NCI-H1930 (cell line): Measurements from ENCODE around the gene GRK6.

Source experiments
- DNase-seq, 2 experiments: peaks; one replicate each; lab custom pipeline; 2025; lab: John Stamatoyannopoulos, UW

Gene GRK6

DNA sequence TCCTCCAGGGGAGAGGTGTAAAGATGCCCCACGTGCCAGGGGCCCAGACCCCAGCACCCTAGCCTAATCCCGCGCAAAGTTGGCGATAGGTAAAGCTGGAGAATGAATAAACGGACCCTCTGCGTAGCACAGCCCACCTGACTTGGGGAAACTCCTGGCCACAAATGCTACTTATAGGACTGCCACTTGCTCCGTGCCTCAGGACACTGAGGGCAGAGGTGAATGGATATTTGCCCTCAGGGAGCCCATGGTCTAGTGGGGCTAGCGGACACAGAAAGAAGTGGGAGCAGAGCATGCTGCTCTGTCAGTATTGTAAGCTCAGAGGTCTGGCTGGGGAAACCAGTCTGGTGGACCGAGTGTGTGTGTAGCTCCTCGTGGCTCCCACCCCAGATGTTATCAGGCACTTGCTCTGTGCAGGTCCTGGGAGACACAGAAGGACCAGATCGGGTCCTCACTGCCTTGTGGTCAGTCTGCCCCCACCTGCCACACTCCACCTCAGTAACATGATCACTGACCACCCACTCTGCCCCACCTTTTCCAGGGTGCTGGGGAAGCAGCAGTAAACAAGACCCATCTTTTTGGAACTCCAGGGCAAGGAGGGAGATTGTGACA is 841 bp downstream of the GRK6 start:
- DNase-seq, result no peak

DNA sequence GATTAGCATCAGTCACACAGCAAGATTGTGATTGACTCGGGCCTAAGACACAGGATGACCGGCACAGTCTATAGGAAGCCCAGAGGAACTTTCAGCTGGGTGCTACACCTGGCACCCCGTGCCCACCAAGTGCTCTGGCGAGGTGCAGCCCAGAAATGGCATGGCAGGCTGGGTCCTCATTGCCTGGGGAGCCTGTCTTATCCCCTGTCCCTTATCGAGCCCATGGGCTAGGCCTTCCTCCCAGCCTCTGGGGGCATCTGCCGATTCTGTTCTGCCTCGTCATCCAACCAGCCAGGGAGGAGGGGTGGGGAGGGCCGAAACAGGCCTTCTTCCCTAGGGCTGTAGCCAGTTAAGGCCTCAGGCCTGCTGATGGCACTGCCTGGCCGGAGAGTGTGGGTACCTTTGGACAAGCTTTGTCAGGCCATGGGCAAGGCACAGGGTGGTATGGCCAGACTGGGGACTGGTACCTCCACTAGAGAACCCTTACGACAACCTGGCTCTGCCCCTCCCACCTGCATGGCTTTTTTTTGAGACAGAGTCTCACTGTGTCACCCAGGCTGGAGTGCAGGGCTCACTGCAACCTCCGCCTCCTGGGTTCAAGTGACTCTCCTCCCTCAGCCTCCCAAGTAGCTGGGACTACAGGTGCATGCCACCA is 1.6 kb downstream of the GRK6 start:
- DNase-seq, result no peak

DNA sequence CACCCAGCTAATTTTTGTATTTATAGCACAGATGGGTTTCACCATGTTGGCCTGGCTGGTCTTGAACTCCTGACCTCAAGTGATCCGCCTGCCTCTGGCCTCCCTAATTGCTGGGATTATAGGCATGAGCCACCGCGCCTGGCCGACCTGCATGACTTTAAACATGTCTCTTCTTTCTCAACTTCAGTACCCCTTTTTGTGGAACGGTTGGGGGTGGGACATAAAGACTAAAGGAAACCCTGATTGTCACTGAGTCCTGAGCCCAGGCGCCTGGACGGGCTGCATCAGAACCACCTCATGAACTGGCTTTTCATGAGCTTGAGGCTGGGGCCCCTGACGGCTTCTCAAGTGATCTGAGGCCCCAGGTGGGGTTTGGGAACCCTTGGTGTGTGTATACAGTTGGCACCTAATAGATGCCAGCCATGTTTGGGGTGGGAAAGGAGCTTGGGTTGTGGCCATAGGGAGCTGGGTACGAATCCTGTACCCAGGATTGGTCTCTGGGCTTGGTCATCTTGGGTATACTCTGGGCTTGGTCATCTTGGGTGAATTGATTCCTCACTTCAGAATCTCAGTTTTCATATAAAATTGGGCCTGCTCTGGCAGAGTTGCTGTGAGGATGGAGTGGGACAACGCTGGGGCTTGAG is 2.2 kb downstream of the GRK6 start:
- no peak for DNase-seq

DNA sequence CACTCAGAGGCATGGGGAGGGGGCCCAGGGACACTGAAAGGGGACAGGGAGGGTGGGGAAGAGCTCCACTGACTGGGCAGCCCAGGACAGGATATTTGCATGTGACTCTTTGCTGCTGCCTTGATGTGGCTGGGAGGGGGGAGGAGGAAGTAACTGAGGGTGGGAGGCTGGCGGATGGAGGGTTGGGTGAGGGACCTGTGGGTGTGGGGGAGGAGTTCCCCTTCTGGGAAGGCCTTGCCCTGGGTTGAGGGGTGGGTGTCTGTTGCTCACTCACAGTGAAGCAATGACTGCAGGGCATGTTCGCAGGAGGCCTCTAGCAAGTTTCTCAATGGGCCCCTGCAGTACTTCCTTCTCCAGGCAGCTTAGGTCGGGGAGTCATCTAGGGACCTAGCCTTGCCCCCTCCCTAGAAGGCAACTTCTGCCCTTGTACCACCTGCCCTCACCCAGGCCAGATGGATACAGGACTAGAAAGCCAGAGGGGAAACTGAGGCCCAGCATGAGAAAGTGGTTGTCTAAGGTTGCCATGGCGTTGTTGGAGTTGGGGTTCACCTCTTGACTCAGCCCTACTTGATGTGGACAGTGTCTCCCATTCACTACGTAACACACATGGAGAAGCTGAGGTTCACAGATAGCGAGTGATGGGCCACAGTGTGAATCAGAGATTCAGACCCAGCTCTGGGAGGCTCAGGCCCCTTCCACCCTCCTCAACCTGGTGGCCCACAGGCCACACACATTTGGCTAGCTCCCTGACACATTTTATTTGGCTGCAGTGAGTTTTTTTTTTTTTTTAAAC is 3.0 kb downstream of the GRK6 start:
- no peak for DNase-seq

DNA sequence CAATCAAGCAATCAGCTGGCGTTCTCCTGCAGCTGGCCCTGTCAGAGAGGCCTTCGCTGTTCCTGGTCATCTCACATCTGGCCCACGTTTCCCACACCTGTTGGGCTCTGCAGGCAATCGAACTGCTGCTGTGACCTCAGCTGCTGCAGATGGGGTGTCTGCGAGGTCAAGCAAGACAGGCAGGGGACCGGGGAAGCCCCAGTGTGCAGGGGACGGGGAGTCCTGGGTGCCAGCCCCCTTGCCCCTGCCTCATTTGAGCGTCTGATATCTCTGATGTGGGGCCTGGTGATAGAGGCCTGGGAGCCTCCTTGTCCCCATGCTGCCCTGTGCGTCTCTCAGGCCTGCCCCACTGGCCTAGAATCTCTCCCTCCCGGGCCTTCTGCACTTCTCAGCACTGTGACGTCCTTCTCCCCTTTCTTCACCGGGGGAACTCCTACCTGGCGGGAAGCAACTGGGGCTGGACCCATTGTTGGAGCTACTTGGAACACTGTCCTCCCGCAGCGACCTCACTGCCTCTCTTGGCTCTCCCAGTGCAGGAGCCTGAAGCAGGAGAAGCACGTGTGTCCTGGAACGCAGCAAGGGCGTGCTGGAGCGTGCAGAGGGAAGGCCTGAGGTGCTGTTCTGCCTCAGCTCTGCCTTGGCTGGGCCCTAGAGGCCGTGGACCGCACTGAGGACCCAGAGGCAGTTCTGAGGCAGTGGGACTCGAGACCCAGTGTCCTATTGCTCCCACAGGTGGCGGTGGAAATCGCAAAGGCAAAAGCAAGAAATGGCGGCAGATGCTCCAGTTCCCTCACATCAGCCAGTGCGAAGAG is 3.9 kb downstream of the GRK6 start:
- no peak for DNase-seq

DNA sequence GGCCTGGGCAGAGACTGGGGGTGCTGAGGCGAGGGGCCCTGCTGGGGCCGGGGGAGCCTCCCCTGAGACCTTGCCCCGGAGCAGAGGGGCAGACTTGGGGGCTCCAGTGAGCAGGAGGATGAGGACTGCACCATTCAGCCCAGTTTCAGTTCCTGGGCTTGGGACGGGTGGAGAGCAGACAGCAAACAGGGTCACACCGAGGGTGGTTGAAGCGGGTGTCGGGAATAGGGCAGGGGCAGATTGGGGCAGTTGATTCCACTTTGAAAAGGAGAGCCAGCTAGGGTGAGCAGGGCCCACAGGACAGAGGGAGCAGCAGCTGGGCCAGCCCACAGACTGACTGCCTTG is 4.5 kb downstream of the GRK6 start:
- DNase-seq, result no peak

DNA sequence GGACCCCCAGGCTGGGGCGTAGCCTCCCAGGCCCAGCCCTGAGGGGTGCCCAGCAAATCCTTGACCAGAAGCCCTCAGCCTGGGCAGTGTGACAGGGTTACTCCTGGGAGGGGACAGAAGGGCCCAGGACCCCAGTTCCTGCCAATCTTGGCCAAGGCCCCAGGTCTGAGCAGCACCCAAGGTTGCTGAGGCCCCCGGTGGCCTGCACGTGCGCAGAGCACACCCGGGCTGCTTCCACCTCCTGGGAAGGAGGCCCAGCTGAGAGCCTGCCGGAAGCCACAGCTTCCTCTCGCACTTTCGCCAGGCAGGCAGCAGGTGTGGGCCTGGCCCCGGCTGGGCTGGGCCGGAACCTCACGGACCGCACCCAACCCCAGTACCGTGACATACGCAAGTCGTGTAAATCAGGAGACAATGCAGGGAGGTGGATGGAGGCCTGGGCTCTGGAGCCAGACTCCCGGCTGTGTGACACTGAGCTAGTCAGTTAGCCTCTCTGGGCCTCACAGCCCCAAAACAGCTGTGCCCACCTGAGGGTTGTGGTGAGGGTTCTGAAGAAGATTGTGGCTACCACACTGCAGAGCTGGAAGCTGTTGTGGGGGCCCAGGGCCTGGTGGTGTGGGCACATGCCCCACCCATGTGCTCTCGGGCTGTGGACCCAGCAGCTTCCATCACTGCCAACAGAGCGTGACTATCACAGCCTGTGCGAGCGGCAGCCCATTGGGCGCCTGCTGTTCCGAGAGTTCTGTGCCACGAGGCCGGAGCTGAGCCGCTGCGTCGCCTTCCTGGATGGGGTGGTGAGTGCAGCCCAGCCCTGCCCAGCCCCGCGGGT is 5.1 kb downstream of the GRK6 start:
- no peak for DNase-seq

DNA sequence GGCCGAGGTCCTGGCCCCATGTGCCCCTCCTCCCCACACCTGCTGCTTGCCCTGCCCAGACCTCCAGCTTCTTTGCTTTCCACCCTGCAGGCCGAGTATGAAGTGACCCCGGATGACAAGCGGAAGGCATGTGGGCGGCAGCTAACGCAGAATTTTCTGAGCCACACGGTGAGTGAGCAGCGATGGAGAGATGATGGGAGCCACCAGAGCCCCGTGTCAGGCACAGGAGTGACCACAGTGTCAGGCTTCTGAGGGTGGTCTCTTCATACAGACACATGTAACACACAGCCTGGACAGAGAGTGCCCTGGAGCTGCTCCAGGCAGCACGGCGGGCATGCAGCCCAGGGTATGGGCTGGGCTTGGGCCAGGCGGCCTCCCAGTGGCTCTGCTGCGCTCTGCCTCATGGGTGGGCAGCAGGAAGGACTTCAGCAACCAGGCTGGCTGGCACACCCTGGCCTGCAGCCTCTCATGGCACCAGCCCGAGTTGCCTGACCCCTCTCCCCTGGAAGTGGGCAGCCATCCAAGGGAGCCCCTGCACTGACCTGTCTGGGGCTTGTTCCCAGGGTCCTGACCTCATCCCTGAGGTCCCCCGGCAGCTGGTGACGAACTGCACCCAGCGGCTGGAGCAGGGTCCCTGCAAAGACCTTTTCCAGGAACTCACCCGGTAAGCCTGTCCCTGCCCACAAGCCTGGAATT is 5.8 kb downstream of the GRK6 start:
- no peak for DNase-seq

DNA sequence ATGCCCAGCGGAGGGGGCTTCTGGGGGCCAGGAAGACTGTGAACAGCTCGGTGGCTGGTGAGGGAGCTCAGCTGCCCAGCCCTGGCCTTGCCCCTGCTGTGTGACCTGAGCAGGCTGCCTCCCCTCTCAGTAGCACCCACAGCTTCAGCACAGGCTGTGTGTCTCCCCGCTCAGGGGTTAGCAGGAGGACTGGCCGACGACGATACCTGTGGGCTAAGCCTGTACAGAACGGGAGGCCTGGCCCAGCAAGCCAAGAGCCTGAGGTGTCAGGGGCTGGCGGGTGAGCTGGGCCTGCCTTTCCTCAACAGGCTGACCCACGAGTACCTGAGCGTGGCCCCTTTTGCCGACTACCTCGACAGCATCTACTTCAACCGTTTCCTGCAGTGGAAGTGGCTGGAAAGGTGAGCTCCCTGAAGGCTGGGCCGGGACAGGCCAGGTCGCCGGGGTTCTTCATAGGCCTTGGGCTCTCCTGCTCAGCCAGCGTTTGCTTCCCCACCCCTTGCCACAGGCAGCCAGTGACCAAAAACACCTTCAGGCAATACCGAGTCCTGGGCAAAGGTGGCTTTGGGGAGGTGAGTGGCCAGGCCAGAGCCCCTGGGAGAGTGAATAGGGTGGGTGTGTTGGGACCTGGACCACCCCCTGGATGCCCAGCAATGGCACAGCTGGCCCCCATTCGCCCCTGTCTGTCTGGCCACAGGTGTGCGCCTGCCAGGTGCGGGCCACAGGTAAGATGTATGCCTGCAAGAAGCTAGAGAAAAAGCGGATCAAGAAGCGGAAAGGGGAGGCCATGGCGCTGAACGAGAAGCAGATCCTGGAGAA is 6.6 kb downstream of the GRK6 start:
- DNase-seq, result no peak

DNA sequence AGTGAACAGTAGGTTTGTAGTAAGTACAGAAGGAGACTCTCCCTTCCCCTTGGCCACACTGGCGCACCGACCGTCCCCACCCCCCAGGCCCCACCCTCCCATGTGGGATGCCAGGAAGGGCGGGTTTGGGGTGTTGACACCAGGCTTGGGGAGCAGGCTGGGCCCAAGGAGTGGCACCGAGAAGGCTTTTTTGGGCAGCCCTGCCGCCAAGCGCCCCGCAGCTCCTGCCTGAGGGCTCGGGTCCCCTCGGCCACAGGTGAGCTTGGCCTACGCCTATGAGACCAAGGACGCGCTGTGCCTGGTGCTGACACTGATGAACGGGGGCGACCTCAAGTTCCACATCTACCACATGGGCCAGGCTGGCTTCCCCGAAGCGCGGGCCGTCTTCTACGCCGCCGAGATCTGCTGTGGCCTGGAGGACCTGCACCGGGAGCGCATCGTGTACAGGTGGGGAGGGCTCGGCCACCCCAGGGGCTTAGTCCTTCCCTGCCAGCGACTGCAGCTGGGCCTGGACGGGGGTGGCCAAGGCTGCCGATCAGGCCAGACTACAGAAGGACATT is 7.3 kb downstream of the GRK6 start:
- DNase-seq, result no peak

DNA sequence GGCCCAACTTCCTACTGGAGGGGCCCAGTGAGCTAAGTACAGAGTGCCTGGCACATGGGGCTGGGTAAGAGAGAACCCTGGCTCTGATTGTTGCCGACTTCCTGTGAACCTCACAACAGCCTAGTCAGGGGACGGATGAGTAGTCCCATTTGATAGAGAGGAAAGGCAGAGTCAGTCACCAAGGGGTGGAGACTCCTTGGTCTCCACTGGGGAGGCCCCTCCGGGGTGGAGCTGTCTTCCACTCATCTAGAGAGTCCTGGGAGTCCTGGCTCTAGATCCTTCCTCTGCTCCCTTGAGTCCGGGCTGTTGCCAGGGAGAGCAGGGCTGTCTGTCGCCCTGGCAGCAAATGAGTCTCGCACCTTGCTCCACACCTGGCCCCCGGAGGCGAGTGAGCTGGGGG is 8.0 kb downstream of the GRK6 start:
- no peak for DNase-seq

DNA sequence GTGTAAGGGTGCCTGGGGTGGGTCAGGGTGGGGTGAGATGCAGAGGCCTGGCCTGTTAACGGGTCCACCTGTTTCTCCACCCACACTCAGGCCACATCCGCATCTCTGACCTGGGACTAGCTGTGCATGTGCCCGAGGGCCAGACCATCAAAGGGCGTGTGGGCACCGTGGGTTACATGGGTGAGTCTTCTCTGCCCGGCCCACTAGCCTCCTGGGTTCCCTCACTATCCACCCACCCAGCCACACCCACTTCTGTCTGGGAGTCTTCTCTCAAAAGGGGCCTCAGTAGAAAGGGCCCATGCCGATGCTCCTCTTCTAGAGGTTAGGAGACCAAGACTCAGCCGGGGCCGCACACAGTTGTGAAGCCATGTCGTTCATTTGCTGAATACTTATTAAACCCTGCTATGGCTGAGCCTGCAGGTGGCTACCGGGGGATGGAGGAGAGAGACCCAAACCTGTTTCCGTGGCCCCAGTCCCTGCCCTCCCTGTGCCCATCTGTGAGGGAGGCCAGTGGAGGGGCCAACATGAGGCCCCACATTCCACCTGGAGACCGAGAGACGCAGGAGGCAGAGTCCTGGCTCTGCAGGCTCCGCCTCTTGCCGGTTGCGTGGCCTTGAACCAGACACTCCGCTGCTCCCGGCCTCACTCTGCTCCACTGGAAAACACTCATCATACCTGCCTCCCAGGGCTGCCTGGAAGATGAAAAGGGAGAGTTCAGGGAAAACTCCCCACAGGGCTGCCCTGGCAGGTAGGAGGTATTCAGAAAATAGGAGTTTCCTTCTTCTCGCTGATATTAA is 8.7 kb downstream of the GRK6 start:
- no peak for DNase-seq

DNA sequence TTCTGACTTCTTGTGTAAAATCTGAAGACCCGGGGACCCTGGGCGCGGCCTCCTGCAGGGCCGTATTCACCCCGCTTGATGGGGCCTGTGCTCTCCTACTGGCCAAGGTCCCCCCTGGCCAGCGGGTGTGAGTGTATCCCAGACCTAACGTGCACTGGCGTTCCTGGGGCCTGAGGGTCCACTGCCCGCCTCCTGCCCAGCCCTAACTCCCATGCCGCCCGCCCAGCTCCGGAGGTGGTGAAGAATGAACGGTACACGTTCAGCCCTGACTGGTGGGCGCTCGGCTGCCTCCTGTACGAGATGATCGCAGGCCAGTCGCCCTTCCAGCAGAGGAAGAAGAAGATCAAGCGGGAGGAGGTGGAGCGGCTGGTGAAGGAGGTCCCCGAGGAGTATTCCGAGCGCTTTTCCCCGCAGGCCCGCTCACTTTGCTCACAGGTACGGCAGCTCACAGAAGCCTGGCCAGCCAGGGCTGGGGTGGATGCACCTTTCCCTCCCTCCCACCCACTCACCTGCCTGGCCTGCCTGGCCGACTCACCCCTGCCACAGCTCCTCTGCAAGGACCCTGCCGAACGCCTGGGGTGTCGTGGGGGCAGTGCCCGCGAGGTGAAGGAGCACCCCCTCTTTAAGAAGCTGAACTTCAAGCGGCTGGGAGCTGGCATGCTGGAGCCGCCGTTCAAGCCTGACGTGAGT is 9.5 kb downstream of the GRK6 start:
- DNase-seq, result no peak

DNA sequence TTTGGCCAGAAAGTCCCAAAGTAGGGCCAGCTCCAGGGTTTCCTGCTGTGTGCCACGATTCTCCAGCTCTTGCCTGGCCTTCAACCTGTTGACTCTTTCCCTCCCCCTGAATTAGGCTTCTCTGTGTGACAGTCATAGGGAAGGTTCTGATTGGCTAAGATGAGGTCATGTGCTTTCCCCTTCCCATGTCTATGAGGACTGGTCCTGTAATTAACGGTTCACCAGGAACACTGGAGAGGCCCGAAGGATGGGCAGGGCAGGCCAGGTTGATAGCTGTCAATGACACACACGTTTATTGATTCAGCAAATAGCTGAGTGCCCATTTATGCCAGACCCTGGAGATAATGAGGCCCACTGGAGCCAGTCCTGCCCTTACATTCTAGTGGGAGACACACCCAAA is 11.1 kb downstream of the GRK6 start:
- DNase-seq, result no peak

DNA sequence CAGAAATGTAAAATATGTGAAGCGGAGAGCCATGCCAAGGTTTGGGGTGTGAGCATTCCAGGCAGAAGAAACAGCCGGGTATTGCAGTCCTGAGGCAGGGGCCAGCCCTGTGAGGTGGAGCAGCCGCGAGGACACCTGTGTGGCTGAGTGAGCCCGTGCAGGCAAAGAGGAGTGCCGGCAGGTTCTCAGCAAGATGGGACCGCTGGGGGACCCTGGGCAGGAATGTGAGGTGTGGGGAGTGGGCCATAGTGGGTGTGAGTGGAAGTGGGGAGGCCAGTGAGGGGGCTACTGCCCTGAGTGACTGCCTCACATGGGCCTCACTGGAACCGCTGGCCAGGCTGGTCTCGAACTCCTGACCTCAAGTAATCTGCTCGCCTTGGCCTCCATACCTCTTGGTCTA is 12.0 kb downstream of the GRK6 start:
- no peak for DNase-seq

DNA sequence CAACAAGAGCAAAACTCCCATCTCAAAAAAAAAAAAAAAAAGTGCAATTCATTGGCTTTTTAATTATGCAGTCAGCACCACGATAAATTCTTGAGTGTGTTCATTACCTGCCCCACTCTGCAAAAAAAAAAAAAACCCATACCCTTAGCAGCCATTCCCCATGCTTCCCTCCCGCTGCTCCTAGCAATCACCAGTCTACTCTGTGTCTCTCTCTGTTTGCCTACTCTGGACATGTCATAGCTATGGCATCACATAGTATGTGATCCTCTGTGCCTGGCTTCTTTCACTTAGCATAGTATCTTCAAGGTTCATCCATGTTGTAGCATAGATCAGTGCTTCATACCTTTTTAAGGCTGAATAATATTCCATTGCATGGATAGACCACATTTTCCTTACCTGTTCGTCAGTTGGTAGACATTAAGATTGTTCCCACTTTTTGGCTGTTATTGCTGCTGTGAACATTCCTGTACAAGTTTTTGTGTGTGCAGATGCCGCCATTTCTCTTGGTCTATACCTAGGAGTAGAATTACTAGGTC is 13.1 kb downstream of the GRK6 start:
- DNase-seq, result no peak

DNA sequence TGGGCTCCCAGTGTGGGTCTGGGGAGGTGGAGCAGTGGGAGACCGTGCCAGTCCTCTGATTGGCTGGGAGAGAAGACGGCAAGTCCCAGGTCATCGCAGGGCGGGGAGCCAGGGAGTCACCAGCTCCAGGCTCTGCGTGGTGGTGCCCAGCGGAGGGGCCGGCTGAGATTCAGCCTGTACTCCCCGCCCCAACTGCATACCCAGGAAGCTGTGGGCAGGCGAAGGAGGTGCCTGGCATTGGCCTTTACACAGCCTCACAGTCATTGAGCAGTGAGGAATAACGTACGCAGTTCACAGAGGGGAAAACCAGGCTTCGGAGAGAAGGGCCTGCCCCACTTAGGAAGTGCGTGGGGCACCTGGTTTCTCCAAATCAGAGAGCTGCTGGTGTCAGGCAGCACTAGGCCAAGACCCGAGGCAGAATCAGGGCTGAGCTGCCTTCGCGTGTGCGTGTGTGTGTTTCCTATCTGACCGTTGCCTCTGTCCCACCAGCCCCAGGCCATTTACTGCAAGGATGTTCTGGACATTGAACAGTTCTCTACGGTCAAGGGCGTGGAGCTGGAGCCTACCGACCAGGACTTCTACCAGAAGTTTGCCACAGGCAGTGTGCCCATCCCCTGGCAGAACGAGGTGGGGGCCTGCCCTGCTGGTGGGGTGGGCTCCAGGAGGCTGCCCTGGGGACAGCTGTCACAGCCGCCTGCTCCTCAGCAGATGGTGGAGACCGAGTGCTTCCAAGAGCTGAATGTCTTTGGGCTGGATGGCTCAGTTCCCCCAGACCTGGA is 13.9 kb downstream of the GRK6 start:
- DNase-seq, result no peak
